RPMI7951 (cell line): Measurements from ENCODE around the gene DIS3L2. TPM values are rescaled to one million over a fixed set of nuclear protein-coding genes. Genes with fewer than 3 reads are reported as not detected.
A peak's percentile ranks its signal among the peaks of the same experiment; 100 is the strongest.

Experiments
- DNase-seq: peaks from one replicate; pipeline ENCODE4 v3.0.0-alpha.2; 2012; ENCODE audit warnings: low read depth
- total RNA-seq: library from RNA; depleted of rRNA; stranded (reverse); fragments of >200 nt; shearing (Covaris generic); gene quantifications from 2 replicates; pipeline ENCODE4 v1.2.3, GENCODE V29; 2014; rRNA removed

Gene DIS3L2
- total RNA-seq: 14.9 and 22.2 TPM in 2 replicates

- DNase-seq: peak; percentile 83
Measured at GRCh38 chr2:231961349-231962166, at the start of gene DIS3L2. DIS3L2 (plus strand) TSS chr2:231961713; CDS start chr2:232014928, 53,215 bp downstream.

GRCh38 chr2:231914077-231914690 lies 47.3 kb upstream of the DIS3L2 start:
- DNase-seq: no peak

DNA sequence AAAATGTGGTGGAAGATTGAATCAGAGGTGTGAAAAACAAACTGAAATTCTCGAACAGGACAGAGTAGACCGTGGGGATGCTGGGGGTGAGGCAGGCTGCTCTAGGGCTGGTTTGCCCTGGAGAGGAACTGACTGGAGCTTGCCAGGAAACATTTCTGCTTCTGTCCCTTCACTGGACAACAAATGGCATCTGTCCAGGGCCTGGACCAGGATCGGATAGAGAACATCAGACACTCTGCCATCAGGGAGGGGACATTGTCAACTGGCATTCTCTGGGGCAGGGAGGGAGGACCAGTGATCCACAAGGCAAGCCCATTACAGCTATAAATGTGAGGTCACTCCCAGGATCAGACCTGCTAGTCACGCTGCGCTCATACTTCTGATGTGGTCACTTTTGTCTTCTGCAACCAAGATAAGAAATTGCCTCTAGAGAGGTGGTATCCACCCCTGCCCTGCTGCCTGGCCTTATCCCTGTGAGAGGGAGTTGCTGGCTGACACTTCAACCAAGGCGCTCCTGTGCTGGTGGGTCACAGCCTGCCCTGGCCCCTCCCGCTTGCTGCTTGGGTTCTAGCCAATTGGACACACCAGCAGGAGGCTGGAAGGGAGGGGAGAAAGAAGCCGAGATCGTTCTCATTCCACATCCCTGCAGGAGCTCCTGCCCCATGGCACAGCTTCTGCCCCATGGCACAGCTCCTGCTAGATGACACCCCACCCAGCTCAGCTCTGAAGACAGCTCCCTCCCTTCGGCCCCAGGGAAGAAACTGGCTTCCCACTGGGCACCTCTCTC lies 44.0 kb upstream of the DIS3L2 start:
- DNase-seq: no peak

GRCh38 chr2:231918501-231919330 lies 42.8 kb upstream of the DIS3L2 start:
- DNase-seq: no peak

DNA sequence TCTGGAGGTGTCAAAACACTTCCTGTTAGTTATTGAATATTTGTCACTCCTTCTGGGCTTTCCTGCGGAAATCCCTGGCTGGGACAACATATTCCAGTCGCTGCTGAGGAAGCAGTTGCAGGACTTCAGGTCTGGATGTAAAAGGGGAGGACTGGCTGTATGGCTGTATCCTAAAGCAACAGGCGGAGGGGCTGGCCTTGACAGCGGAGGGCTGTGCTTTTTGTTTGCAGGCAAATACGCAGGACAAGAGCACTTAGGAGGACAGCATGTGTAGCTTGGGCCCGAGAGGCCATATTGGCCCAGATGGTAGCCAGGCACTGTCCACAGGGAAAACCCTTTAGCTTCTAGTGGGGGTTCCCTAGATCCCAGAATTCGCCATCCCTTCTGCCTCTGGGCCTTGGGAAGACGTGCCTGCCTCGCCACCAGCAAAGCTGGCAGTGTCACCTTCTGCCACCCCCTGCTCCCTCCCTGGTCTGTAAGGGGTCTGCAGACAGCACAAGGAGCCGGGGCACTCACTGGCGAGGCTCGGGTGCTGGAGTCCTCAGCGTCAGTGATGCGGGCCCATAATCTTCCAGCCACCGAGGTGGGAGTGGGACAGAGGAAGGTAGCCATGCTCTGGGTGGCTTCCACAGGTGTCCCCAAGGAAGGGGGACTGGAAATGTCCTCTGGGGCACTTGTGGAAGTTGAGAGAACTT lies 42.0 kb upstream of the DIS3L2 start:
- no peak for DNase-seq

GRCh38 chr2:231920366-231920765 lies 41.1 kb upstream of the DIS3L2 start:
- no peak for DNase-seq

GRCh38 chr2:231920795-231921194 lies 40.7 kb upstream of the DIS3L2 start:
- no peak for DNase-seq

DNA sequence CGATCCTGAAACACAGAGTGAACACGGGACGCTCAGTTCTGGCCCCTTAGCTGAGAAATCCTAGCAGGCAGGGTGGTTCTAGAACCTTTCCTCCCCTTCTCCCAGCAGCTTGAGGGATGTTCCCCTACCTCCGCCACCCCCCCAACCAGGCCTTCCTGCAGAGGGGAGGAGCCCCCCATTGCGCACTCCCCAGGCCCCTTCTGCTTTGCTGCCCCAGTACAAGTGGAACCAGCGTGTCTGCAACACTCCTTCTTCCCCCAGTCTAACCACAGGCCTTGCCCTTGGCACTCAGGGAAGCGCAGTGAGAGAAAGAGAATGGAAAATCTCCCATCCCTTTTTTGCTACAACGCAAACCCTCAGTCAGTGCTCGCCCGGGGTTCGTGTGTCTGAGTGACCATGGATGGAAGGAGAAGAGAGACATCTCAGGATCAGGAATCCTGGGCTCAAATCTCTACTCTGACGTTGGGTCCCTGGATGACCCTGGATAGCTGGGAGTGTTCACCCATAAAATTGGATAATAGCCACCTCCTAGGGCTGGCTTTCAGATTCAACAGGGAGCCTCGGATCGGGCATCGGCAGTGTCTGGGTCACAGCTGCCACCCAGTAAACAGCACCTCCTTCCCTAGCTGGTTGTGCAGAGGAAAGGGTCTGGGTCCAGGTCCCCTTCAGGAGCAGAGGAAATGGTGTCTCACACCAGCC lies 39.1 kb upstream of the DIS3L2 start:
- no peak for DNase-seq

GRCh38 chr2:231923010-231923344 lies 38.5 kb upstream of the DIS3L2 start:
- no peak for DNase-seq

DNA sequence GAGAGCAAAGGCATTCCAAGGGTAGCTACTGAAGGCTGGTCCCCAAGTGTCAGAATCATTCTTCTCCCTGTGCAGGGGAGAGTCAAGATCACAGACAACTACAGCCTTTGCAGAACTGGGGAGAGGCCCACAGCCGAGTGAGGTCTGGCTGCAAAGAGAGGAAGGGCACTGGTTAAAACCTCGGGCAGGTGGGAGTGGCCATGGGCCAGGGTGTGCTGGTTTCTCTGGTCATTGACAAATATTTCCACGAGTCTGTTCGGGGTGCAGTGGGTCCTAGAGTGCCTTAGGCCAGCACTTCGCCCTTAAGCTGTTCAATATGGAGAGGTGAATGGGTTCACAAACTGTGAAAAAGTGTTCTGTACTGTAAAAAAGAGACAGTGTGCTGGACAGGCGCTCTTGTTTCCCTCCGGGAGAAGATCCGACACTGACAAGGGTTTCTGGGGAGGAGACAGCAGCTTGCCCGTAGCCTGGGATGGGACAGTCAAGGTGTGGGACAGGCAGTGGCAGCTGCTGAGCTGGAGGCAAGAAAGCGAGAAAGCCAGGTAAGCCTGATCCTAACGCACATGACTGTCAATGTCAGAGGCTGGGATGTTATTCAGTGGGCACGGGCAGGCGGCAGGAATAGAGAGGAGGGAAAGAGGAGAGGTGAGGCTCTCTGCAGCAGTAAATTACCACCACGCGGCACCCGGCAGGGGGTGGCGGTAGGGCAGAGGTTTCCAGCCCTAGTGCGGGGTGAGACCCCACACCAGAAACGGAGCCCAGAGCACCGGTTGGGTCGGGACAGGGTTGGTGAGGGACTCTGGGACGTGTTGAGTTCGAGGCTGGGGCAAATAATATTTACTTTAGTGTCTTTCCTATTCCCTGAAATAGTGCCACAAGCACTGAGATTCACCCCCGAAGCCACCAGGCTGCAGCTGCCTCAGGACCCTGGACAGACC lies 37.3 kb upstream of the DIS3L2 start:
- DNase-seq: no peak

DNA sequence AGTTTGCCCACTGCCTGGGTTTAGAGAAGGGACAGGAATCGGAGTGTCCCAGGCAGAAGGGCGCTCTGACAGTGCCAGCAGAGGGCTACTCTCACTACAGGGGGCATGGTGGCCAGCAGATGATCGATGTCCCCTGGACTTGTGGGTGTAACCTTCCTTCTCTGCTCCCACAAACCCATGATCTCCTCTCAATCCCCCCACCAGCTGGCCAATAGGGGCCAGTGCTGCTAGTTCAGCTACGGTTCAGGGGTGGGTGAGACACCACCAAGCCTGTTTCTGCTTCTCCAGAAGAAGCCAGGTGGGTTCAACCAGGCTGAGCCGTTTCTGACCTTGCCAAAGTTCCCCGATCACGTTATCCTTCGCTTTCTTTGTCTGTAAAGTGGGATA lies 36.6 kb upstream of the DIS3L2 start:
- no peak for DNase-seq

DNA sequence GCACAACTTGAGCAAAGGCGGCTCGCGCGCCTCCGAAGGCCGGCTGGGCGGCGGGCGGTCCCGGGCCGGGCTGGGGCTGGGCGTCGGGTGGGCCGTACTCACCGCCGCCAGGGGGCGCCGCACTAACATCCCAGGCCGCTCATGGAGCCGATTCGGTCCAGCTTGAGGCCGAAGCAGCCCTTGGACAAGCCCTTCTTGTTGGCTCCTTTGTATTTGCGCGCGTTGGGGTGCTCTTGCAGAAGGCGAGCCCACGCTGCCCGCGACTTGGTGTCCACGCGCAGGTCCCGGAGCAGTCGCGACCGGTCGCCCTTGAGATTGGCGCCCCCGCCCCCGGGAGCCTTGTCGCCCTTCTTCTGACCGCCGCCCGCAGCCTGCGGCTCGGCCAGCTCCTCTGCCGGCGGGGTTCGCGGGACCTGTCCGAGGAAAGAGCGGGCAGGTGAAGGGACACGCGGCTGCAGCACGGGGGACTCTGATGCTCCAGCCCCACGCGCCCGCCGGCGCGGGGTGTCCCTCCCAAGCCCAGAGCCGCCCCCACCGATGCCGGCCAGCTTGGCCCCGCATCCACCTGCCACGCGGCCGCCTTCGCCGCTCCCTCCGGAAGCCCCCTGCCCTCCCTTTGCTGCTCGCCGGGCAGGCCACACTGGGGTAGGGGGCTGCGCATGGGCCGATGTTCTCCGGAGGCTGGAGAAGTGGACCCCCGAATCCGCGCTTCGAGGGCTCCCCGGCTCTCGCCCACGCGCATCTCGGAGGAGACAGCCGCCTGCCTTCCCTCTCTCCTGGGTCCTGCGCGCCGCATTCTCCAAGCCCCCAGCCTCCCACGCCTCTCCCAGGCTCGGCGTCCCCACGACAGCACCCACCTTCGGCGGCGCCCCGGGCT lies 36.0 kb upstream of the DIS3L2 start:
- DNase-seq: peak; percentile 75

- DNase-seq: peak; percentile 31
Measured at GRCh38 chr2:231926180-231926741, 35.3 kb upstream of the DIS3L2 start, which contains the start of gene NPPC. NPPC (minus strand) TSS chr2:231926396; CDS start chr2:231926249, 147 bp downstream.

DNA sequence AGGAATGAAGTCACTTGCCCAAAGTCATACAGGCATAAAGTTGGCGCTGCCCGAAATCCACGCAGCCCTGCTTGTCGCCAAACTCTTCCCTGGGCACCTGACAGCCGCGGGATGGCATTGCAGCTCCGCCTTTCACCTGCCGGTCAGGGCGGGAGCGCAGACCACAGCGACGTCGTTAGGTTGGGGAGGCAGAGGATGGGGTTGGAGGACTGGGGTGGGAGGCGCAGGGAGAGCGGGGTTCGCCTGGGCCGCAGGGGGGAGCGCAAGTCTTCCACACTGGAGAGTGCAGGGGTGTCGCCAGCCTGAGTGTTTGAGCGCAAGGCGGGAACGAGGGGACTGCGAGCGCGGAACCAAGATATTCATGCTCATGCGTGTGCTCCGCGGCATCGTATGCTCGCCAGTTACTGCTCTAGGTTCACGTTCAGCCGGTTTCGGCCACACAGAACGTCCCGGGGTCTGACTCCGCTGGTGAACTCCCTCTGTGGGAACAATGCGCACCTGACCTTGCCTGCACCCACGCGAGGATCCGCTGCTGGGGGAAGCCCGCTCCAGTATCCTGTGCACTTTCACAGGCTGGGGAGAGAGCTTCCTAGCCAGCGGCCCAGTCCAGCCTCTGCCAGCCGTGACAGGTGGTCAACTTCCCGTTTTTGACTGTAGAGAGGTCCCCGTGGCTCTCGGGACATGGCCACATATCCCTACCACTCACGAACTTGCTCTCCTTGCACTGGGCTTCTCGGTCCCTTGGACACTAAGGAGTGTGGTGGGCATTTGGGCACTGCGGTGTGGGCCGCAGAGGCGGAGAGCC lies 34.5 kb upstream of the DIS3L2 start:
- no peak for DNase-seq

- DNase-seq: no peak
Measured at GRCh38 chr2:231927566-231927890, 34.0 kb upstream of the DIS3L2 start.

- DNase-seq: no peak
Measured at GRCh38 chr2:231928481-231928880, 33.0 kb upstream of the DIS3L2 start.
